Loucy (cell line): ENCODE results near the gene ELP6.

Experiments used
- H2AFZ ChIP-seq: fragments of 200-600 bp; sonication (generic); 2 replicates; pipeline ENCODE4 v1.6.0; 2016; ENCODE audit warnings: antibody characterized with exemption, mild to moderate bottlenecking, low read length, moderate library complexity
- H3F3A ChIP-seq: fragments of 200-600 bp; 2 replicates; pipeline ENCODE4 v1.6.0; 2016; ENCODE audit warnings: antibody characterized with exemption, low read depth, mild to moderate bottlenecking
- H3K27me3 ChIP-seq: fragments of 200-600 bp; sonication (generic); 2 replicates; pipeline ENCODE4 v1.6.1; 2014; ENCODE audit warnings: low read length, mild to moderate bottlenecking; ENCODE audit not compliant: insufficient read depth, poor library complexity, severe bottlenecking
- H3K36me3 ChIP-seq: fragments of 200-600 bp; sonication (generic); 2 replicates; pipeline ENCODE4 v1.6.1; 2016; ENCODE audit warnings: low read length; ENCODE audit not compliant: insufficient read depth
- H3K4me1 ChIP-seq: fragments of 200-600 bp; sonication (generic); 2 replicates; pipeline ENCODE4 v1.5.1; 2014; ENCODE audit warnings: low read length, mild to moderate bottlenecking; ENCODE audit not compliant: insufficient read depth, poor library complexity, severe bottlenecking
- H3K4me2 ChIP-seq: fragments of 200-600 bp; sonication (generic); 2 replicates; pipeline ENCODE4 v1.6.0; 2014; ENCODE audit warnings: antibody characterized with exemption, low read length, low read depth, mild to moderate bottlenecking; ENCODE audit not compliant: poor library complexity, severe bottlenecking
- H3K4me3 ChIP-seq: fragments of 200-600 bp; sonication (generic); 2 replicates; pipeline ENCODE4 v1.5.1; 2014; ENCODE audit warnings: low read length, mild to moderate bottlenecking, mixed read lengths; ENCODE audit not compliant: poor library complexity, severe bottlenecking
- H3K79me2 ChIP-seq: fragments of 200-600 bp; sonication (generic); 2 replicates; pipeline ENCODE4 v1.6.1; 2014; ENCODE audit warnings: low read length; ENCODE audit not compliant: insufficient read depth
- H3K9ac ChIP-seq: fragments of 200-600 bp; sonication (generic); 2 replicates; pipeline ENCODE4 v1.6.0; 2014; ENCODE audit warnings: mild to moderate bottlenecking, low read depth, low read length, moderate library complexity; ENCODE audit not compliant: poor library complexity, severe bottlenecking
- H3K9me2 ChIP-seq: fragments of 200-600 bp; sonication (generic); replicated peaks from 2 replicates; pipeline ENCODE4 v1.6.1; 2016; ENCODE audit warnings: low read depth, low read length, mixed read lengths
- H3K9me3 ChIP-seq: fragments of 200-600 bp; sonication (generic); 2 replicates; pipeline ENCODE4 v1.6.1; 2014; ENCODE audit warnings: mild to moderate bottlenecking, antibody characterized with exemption, low read length, low read depth; ENCODE audit not compliant: insufficient read depth
- H4K20me1 ChIP-seq: fragments of 200-600 bp; sonication (generic); 2 replicates; pipeline ENCODE4 v1.6.0; 2014; ENCODE audit warnings: antibody characterized with exemption, low read length, mild to moderate bottlenecking; ENCODE audit not compliant: insufficient read depth, poor library complexity, severe bottlenecking
- CTCF ChIP-seq: fragments of 200-600 bp; sonication (generic); conservative IDR thresholded peaks from 2 replicates; pipeline ENCODE4 v1.5.1; 2014; ENCODE audit warnings: mild to moderate bottlenecking, antibody characterized with exemption, low read length
- EZH2phosphoT487 ChIP-seq: fragments of 200-600 bp; IDR thresholded peaks from 2 replicates; pipeline ENCODE4 v1.6.1; 2018; ENCODE audit warnings: antibody characterized with exemption, mild to moderate bottlenecking, moderate library complexity, borderline replicate concordance

ELP6 gene

GRCh38 chr3:47525617-47526016 lies 12.1 kb upstream of the ELP6 start:
- Histone ChIP-seq H3K79me2 (no peaks in the 10 kb centered on the region), H2AFZ (no peak overlapping the region), H3K9me2 (no peaks in the 10 kb centered on the region), H3K27me3 (no peaks in the 10 kb centered on the region), H4K20me1 (no peaks in the 10 kb centered on the region), H3K36me3 (no peaks in the 10 kb centered on the region), H3K4me3 (no peak overlapping the region), H3K4me2 (no peak overlapping the region), H3K9me3 (no peaks in the 10 kb centered on the region), H3K4me1 (peaks cover 4% of the 10 kb centered on the region), H3F3A (no peaks in the 10 kb centered on the region), H3K9ac (no peak overlapping the region)
- no peak for TF ChIP-seq EZH2phosphoT487
- TF ChIP-seq CTCF: no peak

DNA sequence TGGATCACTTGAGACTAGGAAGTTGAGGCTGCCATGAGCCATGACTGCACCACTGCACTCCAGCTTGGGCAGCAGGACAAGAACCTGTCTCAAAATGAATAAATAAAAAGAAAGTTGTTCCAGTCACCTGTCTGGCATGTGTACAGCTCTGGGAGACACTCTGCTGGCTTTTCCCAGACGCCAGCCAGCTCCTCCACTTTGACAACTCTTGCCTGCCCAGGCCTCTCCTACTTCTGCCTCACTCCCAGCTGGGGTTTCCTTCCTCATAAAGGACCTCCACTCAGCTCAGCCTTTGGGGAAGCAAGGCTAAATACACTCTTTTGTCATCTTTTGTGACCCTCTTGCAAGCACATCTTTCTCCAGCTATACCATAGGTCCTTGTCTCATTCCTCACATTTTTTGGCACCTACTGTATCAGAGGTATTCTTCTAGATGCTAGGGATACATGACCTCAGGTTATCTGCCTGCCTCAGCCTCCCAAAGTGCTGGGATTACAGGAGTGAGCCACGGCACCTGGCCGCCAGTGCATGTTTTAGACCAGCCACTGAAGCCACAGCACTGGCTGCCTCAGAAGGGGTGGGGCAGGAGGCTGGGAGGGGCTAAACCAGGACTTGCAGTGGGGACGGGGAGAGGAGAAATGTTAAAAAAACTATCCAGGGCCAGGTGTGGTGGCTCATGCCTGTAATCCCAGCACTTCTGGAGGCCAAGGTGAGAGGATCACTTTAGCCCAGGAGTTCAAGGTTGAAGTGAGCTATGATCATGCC lies 10.0 kb upstream of the ELP6 start:
- H2AFZ ChIP-seq: 0 out of 2 replicates have a peak overlapping the region, but pooled peaks have one; percentile 39
- H3K27me3 ChIP-seq: no peaks in the 10 kb centered on the region

GRCh38 chr3:47522082-47522987 lies 8.8 kb upstream of the ELP6 start:
- no peaks in the 10 kb centered on the region for H4K20me1 ChIP-seq
- no peaks in the 10 kb centered on the region for H3K36me3 ChIP-seq
- H3K27me3 ChIP-seq: no peaks in the 10 kb centered on the region
- H3K4me2 ChIP-seq: peak overlapping the region; percentile 23
- TF ChIP-seq EZH2phosphoT487 (no peak), CTCF (peak; percentile 87)
- no peaks in the 10 kb centered on the region for H3K79me2 ChIP-seq
- no peaks in the 10 kb centered on the region for H3K9me3 ChIP-seq
- H3K4me1 ChIP-seq: peaks cover 4% of the 10 kb centered on the region
- peak overlapping the region; percentile 93 for H2AFZ ChIP-seq
- no peaks in the 10 kb centered on the region for H3F3A ChIP-seq
- H3K4me3 ChIP-seq: no peak overlapping the region
- H3K9ac ChIP-seq: peak overlapping the region; percentile 50
- no peaks in the 10 kb centered on the region for H3K9me2 ChIP-seq

More for the DNA sequence above, 10.0 kb upstream of the ELP6 start:
- Histone ChIP-seq H3K4me3 (no peak overlapping the region), H3F3A (no peaks in the 10 kb centered on the region), H4K20me1 (no peaks in the 10 kb centered on the region), H3K9me2 (no peaks in the 10 kb centered on the region), H3K79me2 (no peaks in the 10 kb centered on the region), H3K9ac (no peak overlapping the region), H3K36me3 (no peaks in the 10 kb centered on the region), H3K9me3 (no peaks in the 10 kb centered on the region), H3K4me2 (no peak overlapping the region), H3K4me1 (peaks cover 4% of the 10 kb centered on the region)
- TF ChIP-seq CTCF (no peak), EZH2phosphoT487 (no peak)
